ENCODE measurements around the gene DLG2.

The DLG2 gene

DNA sequence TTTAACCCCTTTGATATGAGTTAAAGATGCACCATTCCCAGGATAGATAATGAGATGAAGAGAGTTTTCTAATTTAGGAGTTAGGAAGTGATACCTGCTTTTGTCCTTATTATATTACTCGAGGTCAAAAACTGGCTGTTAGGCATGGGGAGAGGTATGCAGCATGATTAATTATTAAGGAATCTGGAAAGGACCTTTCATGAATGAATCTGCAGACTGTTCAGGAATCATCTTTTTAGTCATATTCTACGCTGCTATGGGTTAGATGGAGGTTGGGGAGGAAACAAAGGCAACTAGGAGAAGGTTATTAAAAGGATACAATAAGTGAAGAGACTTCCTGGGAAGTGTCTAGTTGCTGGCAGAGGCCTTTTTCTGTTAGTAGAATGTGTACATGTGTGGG lies 1848.5 kb downstream of the DLG2 start:
- Histone ChIP-seq H3K36me3 (no peaks in the 10 kb centered on the region), H3K4me3 (ENCODE audit: low read depth in 1 of 2, low read length in 1 of 2) (no peak overlapping the region), H3K27ac (no peak overlapping the region), H3K4me1 (ENCODE audit: control insufficient read depth in 1 of 2, insufficient read depth in 1 of 2, low read depth in 1 of 2, low read length in 1 of 2) (no peaks in the 10 kb centered on the region), H3K27me3 (no peaks in the 10 kb centered on the region), H3K9me3 (no peaks in the 10 kb centered on the region)
- TF ChIP-seq, protein P1, sequence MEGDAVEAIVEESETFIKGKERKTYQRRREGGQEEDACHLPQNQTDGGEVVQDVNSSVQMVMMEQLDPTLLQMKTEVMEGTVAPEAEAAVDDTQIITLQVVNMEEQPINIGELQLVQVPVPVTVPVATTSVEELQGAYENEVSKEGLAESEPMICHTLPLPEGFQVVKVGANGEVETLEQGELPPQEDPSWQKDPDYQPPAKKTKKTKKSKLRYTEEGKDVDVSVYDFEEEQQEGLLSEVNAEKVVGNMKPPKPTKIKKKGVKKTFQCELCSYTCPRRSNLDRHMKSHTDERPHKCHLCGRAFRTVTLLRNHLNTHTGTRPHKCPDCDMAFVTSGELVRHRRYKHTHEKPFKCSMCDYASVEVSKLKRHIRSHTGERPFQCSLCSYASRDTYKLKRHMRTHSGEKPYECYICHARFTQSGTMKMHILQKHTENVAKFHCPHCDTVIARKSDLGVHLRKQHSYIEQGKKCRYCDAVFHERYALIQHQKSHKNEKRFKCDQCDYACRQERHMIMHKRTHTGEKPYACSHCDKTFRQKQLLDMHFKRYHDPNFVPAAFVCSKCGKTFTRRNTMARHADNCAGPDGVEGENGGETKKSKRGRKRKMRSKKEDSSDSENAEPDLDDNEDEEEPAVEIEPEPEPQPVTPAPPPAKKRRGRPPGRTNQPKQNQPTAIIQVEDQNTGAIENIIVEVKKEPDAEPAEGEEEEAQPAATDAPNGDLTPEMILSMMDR (IDR thresholded peaks at IDR 0.05) = no peak

DNA sequence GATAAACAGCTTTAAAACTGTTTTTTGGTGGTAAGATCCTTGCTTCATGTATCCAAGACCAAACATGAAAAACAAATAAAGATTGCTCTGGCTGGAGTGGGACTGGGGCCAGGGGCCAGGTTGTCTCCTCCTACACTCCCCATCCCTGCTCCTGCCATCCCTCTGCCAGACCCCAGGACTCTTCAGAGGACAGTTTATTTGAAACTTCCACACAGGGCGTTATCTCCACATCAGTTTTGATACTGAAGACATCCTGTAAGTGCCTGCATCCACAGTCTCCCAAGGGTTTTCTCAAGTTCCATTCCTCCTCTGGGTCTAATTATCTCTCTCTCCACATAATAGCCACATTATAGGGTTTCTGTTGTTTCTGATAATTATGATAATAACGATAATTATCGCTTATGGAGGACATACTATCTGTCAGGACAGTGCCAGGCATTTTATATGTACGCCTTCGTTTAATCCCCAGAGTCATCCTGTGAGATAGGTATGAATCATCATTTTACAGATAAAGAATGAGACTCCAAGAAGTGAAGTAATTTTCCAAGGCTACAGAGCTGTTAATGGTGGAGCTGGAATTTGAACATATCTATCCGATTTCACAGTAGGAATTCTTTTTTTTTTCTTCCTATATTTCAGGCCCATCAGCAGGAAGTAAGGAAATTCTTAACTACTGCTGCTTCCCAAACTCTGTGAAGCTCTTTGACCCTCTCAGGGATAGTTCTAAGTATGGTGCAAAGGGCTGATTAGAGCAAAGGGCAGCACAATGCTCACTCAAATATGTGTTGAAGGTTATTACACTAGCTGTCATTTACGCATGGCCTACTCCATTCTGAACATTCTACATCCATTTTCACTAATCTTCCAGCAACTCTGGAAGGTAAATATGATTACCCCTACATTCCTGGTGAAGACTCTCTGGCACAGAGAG lies 1852.9 kb downstream of the DLG2 start:
- TF ChIP-seq, protein P1 (IDR thresholded peaks at IDR 0.05) = no peak
- no peaks in the 10 kb centered on the region for H3K9me3 ChIP-seq
- no peak overlapping the region for H3K27ac ChIP-seq
- H3K27me3 ChIP-seq = no peaks in the 10 kb centered on the region
- no peaks in the 10 kb centered on the region for H3K36me3 ChIP-seq
- no peaks in the 10 kb centered on the region for H3K4me1 ChIP-seq (ENCODE audit: control insufficient read depth in 1 of 2, insufficient read depth in 1 of 2, low read depth in 1 of 2, low read length in 1 of 2)
- H3K4me3 ChIP-seq (ENCODE audit: low read depth in 1 of 2, low read length in 1 of 2) = no peak overlapping the region

DNA sequence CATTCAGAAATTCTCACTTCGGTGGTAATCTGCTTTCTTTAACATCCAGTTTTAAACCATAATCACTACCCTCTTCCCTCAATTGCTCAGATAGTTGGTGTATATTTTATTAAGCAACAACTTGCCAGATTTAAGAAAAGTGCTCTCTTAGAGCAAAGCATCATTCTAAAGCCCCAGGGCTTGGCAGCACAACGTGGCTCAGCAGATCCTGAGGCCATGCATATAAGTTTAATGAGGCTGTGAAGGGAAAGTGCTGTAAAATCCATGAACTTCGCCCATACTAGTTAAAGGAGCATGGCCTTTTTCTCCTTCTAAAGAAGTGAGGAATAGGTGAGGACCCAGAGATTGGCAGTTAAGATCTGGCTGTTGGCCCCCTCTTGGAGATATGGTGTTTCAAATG lies 1858.7 kb downstream of the DLG2 start:
- TF ChIP-seq, protein P1 (IDR thresholded peaks at IDR 0.05) = no peak
- Histone ChIP-seq H3K4me1 (ENCODE audit: control insufficient read depth in 1 of 2, insufficient read depth in 1 of 2, low read depth in 1 of 2, low read length in 1 of 2) (no peaks in the 10 kb centered on the region), H3K4me3 (ENCODE audit: low read depth in 1 of 2, low read length in 1 of 2) (no peak overlapping the region), H3K27me3 (no peaks in the 10 kb centered on the region), H3K27ac (no peak overlapping the region), H3K9me3 (no peaks in the 10 kb centered on the region), H3K36me3 (no peaks in the 10 kb centered on the region)

DNA sequence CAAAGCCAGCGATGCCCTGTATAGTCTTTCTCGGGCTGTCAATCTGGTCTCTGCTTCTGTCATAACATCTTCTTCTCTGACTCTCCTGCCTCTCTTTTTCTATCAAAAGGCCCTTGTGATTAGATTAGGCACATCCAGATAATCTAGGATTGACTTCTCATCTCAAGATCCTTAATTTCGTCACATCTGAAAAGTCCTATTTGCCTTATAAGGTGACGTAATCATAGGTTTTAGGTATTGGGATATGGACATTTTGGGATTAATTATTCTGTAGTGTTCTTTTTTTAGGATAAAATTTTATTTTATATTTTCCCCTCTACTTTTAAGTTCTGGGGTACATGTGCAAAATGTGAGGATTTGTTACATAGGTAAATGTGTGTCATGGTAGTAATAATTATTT lies 1860.2 kb downstream of the DLG2 start:
- no peaks in the 10 kb centered on the region for H3K4me1 ChIP-seq (ENCODE audit: control insufficient read depth in 1 of 2, insufficient read depth in 1 of 2, low read depth in 1 of 2, low read length in 1 of 2)
- TF ChIP-seq, protein P1 (IDR thresholded peaks at IDR 0.05) = no peak
- H3K4me3 ChIP-seq (ENCODE audit: low read depth in 1 of 2, low read length in 1 of 2) = no peak overlapping the region
- no peaks in the 10 kb centered on the region for H3K27me3 ChIP-seq
- H3K27ac ChIP-seq = no peak overlapping the region
- H3K9me3 ChIP-seq = no peaks in the 10 kb centered on the region
- no peaks in the 10 kb centered on the region for H3K36me3 ChIP-seq

DNA sequence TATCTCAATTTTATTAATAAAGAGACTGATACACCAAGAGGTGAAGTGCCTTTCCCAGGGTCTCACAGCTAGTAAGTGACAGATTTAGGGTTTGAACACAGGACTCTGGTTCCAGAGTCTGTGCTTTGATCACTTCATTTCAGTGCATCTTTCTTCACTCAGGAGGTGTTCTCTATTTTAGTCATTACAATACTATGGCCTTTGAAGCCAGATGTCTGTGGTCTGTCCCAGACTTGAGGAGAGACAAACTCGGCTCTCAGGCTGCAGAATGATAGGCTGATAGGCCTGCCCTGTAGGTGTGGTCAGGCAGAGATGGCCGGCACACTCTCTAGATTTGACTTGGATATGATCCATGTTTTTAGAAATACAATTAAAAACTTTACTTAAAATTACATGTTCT lies 1862.5 kb downstream of the DLG2 start:
- H3K27me3 ChIP-seq = no peaks in the 10 kb centered on the region
- TF ChIP-seq, protein P1 (IDR thresholded peaks at IDR 0.05) = no peak
- H3K9me3 ChIP-seq = no peaks in the 10 kb centered on the region
- H3K36me3 ChIP-seq = no peaks in the 10 kb centered on the region
- no peaks in the 10 kb centered on the region for H3K4me1 ChIP-seq (ENCODE audit: control insufficient read depth in 1 of 2, insufficient read depth in 1 of 2, low read depth in 1 of 2, low read length in 1 of 2)
- H3K27ac ChIP-seq = no peak overlapping the region
- no peak overlapping the region for H3K4me3 ChIP-seq (ENCODE audit: low read depth in 1 of 2, low read length in 1 of 2)

Data from neutrophil (primary cell).